ENCODE measurements around the gene RGMA. TPM values are rescaled to one million over a fixed set of nuclear protein-coding genes. Genes with fewer than 3 reads are reported as not detected.

The RGMA gene, protein sequence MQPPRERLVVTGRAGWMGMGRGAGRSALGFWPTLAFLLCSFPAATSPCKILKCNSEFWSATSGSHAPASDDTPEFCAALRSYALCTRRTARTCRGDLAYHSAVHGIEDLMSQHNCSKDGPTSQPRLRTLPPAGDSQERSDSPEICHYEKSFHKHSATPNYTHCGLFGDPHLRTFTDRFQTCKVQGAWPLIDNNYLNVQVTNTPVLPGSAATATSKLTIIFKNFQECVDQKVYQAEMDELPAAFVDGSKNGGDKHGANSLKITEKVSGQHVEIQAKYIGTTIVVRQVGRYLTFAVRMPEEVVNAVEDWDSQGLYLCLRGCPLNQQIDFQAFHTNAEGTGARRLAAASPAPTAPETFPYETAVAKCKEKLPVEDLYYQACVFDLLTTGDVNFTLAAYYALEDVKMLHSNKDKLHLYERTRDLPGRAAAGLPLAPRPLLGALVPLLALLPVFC
- total RNA-seq: 6.1 TPM

DNA sequence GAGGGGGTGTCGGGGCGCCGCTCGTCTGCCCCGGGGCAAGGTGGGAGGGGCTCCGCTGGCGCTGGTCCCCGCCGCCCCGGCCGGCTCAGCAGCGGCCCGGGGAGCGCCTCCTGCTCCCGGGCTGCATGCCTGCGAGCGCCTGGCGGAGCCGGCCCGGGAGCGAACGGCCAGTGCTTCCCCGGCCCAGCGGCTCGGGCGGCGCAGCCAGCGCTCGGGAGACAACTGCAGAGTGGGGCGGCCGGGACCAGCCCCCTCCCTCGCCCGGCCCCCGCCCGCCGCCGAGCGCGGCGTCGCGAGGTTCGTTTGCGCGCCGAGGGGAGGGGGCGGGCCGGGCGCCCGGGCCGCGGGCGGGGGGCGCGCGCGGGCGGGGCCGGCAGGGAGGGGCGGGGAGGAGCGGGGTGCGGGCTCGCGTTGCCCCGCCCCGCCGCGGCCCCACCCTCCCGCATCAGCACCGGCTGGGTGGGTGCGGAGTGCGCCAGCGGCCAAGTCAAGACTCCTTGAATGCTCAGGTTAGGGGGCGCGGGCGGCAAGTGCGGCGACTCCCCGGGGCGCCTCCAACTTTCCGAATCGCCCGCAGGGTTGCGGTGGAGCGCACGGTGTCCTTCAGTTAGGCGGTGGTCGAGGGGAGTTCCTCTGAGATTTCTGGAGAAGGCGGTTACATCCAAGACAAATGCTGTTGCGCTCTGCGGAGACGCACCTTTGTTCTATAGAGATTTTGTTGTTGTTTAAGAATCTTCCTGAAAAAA lies at the start of gene RGMA:
Gene RGMA (minus strand): TSS at position 231 of the 746 bp plus-strand sequence. CDS start 279 bp downstream, outside the sequence.
- DNase-seq (ENCODE audit: low spot score in 2 of 2): peak; percentile 51 to 64
- FAIRE-seq: no peak

DNA sequence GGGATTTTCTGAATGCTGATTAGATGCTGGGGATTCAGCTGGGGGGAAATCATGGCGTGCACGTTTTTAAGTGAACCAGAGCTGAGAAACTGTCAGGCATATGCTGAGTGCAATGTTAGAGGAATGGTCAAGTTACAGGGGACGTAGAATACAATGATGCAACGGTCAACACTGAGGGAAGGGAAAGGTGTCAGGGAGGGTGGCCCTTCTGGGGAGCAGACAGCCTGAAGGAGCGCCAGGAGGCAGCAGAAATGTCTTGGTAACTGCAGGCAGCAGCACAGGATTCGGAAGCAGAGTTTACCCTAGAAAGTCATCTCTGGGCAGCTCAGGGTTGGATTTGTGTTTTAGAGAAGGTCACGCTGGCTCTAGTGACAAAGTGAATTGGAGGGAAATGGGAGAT lies 47.6 kb upstream of the RGMA start:
- DNase-seq (ENCODE audit: low spot score in 2 of 2): no peak

DNA sequence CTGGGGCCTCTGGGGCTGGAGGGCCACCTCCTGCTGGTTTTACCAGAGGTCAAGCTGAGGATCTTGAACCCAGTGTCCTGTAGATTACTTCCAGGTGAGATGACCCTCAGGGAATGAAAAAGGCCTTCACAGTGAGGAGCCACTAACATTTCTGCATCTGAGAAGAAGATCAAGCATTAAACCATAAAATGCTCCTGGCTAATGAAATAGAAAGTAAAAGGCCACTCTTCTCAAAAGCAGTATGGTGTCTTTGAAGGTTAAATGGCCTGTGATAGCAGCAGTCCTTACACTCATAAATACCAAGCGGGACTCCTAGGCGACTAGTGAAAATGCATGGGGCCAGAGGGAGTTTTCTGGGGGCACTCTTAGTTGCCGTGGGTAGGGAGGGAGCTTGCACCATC lies 47.0 kb upstream of the RGMA start:
- DNase-seq (ENCODE audit: low spot score in 2 of 2) (no peak), FAIRE-seq (no peak)

More for the DNA sequence above, 47.6 kb upstream of the RGMA start:
- no peak for FAIRE-seq

DNA sequence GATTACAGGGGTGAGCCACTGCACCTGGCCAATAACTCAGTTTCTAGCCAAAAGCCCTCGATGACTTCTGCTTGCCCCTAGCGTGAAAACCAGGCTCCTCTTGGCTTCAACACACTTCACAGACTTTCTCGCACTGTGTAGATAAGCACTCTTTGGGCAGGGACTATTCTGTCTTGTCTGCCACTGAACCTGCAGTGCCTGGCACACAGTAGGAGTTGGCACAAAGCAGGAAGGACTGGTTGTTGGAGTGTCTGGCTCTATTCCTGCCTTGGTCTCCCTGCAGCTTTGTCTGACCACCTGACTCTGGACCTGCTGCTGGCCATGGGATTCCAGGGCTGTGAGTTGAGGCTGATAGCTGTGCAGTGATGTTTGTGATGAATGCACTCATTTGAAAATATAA lies 46.4 kb upstream of the RGMA start:
- DNase-seq (ENCODE audit: low spot score in 2 of 2): no peak
- no peak for FAIRE-seq

DNA sequence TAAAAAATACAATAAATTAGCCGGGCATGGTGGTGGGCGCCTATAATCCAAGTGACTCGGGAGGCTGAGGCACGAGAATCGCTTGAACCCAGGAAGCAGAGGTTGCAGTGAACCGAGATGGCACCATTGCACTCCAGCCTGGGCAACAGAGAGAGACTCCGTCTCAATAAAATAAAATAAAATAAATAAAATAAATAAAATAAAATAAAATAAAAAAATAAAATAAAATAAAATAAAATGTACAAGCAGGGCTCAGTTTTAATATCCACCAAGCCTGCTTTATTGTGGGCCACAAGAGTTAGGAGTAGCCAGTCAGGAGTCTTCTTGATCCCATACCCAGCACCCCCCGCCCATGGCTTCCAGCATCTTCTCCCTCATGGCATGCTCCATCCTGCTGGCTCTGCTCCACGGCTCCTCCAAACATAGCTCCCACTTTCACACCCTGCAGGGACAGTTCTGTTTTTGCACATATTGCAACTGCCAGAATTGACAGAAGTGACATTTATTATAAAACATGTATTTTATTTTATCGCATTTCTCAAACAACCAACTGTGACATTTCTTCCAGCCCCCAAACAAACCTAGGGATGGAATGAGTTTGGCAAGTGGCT lies 42.6 kb upstream of the RGMA start:
- no peak for FAIRE-seq
- no peak for DNase-seq (ENCODE audit: low spot score in 2 of 2)

DNA sequence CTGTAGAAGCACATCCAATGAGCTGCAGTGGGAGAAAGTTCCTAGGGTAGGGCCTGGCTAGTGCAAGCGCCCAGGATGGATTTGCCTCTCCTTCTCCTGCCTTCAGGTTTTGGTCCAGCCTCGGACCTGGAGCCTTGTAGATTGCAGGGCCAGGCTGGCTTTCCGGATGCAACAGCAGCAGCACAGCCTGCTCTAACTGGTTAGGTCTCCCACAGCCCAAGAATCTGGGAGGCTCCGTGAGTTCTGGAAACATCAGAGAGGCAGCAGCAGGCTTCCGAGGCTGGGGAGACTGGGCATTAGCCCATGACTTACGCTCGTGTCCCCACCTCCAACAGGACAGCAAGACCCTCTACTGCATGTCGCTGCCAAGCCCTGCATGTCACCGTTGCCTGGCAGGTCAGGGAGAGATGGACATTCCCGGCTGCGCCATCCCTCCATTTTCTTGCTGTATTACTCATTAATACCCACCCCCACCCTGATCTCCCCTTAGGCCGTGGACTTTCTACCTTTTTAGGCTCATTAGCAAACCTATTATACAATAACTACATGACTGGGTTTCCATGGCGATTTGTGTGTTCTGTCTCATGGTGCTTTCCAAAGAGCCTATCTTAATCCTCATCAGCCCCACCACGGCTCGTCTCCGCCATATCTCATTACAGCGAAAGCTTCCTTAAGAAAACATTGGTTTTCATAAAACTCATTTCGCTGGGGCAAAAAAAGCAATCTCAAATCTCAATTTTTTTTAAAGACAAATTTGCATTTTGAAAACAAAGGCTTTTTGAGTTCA lies 40.9 kb upstream of the RGMA start:
- no peak for FAIRE-seq
- DNase-seq (ENCODE audit: low spot score in 2 of 2): no peak

DNA sequence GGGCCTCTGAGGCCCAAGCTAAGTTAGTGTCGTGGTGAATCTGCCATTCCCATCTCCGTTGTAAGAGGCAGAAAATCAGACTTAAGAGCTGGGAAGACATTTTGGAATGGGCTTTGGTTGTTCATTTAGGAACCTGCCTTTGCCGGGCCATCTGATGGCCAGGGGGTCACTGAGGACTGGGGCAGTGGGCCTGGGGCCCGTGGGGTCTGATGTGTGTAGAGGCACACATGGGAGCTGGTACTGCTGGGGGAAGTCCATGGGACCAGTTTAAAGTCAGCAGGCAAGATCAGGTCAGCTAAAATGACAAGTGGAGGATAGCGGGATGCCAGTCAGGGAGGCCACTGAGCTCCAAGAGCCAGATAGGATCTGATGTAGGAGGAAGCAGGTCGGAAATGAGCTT lies 38.3 kb upstream of the RGMA start:
- DNase-seq (ENCODE audit: low spot score in 2 of 2) (no peak), FAIRE-seq (no peak)

DNA sequence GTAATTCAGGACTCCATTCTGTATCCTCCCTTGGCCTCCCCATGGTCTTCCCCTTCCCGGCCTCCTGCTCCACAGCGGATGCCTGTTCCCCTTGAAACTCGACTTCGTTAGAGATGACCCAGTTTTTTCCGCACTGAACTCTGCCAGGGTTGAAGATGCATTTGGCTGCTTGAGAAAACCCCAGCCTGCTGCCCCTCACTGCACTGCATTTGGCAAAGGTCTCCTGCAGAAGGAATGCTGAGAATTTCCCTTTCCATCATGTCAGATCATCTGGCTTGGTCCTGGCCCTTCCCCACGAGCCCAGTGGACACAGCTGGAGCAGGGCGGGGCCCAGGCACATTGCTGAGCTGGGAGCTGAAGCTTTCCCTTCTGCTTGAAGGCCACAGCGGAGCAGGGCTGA lies 37.6 kb upstream of the RGMA start:
- FAIRE-seq (no peak), DNase-seq (ENCODE audit: low spot score in 2 of 2) (no peak)

DNA sequence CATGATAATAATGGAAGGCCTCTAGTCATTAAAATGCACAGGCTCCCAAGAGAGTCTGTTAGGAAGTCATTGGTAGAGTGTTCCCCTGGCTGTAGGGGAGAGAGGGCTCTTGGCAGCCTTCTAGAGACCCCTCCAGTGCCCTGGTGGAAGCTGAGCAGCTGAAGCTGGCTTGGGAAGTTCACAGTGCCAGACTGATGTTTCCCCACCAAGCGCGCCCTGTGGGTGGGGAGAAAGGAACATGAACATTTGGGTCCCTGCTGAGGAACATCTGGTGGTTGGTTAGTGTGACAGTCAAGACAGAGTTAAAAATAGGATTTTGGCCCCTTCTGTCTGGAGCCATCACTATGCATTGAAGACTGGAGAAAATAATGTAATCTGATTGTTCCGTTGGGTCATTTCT lies 37.1 kb upstream of the RGMA start:
- no peak for DNase-seq (ENCODE audit: low spot score in 2 of 2)
- FAIRE-seq: no peak

DNA sequence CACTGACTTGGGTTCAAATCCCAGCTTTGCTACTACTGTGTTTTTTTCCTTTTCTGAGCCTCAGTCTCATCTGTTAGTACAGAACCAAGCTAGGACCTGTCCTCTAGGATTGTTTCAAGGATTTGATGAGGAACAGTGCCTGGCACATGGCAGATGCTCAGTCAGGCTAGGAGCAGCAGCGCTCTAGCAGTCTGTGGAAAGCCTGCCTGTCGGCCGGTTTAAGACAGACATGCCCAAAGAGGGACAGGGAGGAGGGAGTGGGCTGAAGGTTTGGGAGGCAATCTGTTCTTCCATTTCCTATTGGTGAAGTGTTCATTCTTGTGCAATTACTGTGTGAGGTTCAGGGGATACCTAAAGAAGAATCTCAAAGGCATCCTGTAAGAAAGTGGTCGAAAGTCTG lies 35.1 kb upstream of the RGMA start:
- FAIRE-seq (no peak), DNase-seq (ENCODE audit: low spot score in 2 of 2) (no peak)

DNA sequence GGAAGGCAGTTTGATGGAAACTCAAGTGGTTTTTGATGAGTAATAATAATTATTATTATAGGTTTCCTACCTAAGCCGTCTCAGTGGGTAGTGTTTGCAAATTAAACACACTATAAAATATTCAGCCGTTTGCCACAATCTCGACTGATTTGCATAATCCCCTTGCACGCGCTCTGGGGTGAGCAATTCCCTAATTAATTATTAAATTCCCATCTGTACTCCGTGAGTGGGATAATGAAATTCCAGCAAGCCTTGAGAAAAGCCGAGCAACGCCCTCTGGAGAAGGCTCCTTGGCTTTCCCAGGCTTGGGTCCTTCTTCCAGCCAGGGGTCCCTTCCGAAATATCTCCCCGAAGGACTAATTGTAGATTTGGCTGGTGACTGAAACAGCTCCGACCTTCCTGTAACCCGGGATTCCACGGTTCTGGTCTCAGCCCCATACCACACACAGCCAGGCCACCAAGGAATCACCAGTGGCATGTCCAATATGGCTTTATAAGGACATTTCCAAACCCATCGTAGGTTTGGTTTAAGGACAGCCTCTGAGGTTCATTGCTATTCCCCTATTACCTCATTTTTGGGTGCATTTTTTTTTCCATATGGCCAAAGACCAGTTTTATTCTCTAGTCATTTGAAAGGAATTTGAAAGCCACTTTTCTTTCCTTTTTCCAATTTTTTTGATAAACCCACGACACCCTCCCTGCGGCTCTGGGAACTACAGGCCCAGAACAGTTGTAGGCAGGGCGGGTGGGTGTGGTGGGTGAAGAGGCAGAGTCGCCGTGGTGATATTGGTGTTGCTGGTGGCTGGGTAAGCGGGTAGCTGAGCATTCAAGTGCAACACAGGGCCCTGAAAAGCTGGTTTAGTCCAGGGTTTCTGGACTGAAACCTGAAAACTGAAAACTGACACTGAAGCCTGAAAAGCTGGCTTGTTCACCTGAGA lies 33.2 kb upstream of the RGMA start:
- DNase-seq (ENCODE audit: low spot score in 2 of 2) (no peak), FAIRE-seq (no peak)

DNA sequence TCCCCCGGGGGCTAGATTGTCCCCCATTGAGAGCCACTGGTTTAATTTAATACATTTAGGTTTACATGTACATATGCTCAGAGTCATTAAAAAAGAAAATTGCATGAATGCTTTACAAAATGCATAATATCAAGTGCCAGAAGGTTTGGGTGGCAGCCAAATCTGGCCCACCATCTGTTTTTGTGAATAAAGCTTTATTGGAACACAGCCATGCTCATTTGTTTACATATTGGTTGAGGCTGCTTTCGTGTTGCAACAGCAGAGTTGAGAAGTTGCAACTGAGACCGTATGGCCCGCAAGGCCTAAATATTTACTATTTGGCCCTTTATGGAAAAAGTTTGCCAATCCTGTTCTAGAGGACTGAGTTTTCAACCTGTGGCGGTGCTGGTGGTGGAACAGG lies 32.1 kb upstream of the RGMA start:
- FAIRE-seq (no peak), DNase-seq (ENCODE audit: low spot score in 2 of 2) (no peak)

DNA sequence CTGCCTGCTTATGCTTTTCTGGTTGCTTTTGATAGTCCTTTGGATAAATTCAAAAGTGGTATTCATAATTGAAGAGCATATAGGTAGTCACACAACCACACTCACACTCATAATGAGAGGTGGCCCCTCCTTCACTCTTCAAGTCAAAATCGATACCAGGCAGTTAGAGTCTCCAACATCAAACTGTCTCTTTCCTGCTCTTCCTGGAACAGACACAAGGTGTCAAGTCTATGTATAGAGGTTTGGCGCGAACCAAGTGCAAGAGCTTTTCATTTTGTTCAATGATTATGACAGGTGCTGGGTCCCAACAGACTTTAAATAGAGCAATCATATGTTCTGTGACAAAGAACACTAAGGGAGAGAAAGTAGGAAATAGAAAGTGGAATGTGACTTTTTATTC lies 29.9 kb upstream of the RGMA start:
- DNase-seq (ENCODE audit: low spot score in 2 of 2): no peak
- no peak for FAIRE-seq

DNA sequence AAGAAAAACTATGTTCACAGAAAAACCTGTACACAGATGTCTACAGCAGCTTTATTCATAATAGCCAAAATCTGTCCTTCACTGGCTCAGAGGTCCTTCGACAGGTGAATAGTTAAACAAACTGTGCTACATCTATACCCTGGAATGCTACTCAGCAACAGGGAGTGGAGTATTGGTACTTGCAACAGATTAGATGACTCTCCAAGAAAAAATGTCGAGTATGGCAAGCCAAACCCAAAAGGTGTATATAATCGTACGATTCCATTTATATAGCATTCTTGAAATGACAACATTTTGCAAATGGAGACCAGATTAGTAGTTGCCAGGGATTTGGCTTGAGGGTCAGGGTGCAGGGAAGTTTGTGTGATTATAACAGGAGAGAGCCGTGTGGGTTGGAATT lies 22.4 kb upstream of the RGMA start:
- DNase-seq (ENCODE audit: low spot score in 2 of 2) (no peak), FAIRE-seq (no peak)

DNA sequence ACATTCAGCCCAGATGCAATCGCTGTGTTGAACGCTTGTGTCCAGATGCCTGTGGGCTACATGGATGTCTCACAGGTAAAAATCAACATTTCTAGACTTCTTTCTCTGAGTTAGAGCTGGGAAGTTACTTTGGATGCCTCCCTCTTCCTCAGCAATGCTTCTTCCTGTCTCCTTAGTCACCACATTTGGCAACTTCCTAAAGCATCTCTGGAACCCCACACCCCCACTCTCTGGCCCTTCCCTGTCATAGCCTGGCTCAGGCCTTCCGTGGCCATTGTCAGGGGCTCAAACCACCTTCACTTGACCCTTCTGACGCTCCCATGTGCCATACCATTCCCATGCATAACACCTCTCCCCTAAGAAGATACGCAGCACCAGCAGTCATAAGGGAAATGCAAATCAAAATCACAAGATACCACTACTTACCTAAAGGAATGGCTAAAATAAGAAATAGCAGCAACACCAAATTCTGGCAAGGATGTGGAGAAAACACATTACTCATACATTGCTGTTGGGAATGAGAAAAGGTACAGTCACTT lies 21.6 kb upstream of the RGMA start:
- DNase-seq (ENCODE audit: low spot score in 2 of 2) (no peak), FAIRE-seq (no peak)

DNA sequence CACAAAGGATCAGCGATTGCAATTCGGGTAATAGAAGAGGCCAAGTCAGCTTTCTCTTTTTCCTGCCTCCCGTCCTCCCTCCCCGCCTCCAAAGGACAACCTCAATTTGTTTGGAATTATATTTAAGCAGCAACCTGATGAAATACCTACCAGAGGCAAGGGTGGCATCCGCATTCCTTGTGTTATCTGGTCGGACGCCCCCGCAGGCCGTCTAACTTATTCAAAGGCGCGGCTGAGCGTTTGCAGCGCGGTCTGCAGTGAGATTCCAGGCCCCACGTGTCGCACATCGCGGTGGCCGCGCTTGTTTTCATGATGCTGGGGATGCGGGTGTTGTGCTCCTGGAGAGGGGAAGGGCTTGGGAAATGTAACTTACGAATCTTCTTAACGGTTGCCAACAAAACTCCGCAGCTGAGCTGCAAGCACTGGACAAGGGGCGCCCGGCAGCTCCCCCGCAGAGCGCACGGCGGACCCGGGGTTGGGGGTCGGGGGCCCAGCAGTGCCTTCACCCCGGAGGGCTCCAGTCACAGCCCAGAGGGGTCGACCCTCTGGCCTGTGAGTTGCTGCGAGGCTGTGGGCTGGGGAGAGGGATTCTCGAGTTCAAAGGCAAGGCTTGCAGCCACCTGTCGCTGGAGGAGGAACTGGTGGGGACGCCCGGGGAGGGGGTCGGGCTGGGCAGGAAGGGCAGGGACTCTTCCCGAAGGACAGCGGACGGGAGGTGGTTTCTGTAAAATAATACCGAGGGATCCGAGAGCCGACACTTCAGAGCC lies 20.5 kb upstream of the RGMA start:
- DNase-seq (ENCODE audit: low spot score in 2 of 2) (no peak), FAIRE-seq (no peak)

DNA sequence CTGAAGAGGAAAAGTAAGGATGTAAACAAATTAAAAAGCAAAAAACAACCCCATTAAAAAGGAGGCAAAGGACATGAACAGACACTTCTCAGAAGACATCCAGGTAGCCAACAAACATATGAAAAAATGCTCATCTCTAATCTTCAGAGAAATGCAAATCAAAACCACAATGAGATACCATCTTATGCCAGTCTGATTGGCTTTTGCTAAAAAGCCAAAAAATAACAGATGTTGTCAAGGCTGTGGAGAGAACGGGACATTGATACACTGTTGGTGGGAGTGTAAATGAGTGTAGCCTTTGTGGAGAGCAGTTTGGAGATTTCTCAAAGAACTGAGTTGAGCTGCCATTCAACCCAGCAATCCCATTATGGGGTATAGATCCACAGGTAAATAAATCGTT lies 18.6 kb upstream of the RGMA start:
- DNase-seq (ENCODE audit: low spot score in 2 of 2) (no peak), FAIRE-seq (no peak)

DNA sequence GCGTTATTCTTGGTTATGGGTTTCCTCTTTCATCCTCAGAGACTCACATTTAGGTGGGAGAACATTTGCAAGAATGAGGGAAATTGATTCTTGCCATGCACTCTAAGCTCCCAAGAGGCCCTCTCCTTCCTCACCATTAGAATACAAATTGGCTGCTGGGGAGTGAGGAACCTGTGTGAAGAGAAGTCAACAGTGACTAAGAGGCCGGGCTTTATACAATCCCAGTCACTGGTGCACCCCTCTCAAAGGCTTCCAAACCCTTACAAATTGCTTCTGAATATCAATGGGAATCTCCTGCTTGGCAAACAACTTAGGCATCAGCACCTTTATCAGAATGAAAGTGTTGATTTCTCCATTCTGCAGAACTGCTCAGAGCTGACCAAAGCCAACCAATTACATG lies 16.5 kb upstream of the RGMA start:
- FAIRE-seq (no peak), DNase-seq (ENCODE audit: low spot score in 2 of 2) (no peak)

DNA sequence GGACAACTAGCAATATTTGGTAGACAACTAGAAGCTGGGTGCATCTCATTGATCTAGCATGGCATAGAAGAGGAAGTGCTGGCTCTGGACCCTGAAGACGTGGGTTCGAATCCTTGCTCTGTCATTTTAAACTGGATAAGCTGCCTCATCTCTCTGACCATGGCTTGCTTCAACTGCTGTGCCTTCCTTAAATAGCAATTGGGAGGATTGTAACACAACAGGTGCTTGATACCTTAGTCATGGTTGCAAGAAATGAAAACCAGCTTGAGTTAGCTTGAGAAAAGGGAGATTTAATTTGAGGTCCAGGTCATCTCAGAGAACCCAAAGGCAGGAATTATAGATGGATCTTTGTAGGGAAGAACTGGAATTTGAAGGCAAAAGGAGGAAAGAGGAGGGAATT lies 14.8 kb upstream of the RGMA start:
- no peak for DNase-seq (ENCODE audit: low spot score in 2 of 2)
- FAIRE-seq: no peak
